Natural killer cell (primary cell): ENCODE measurements around the gene TMOD3. TPM values are rescaled to one million over a fixed set of nuclear protein-coding genes. Genes with fewer than 3 reads are reported as not detected.

Experiments
- ATAC-seq, 3 donors: fragments of 150-1000 bp in 2 of 3; fragments of 200-7000 bp in 1 of 3; cut with Tn5 transposase; 1 replicate in 1 of 3; 2 replicates in 2 of 3; pipeline ENCODE4 v1.10.0; 2021; ENCODE audit warnings: mild to moderate bottlenecking in 2 of 3, moderate library complexity in 2 of 3
- DNase-seq, 2 donors: peaks; one replicate each; pipeline versions ENCODE4 v3.0.0 to v3.0.0-alpha.2; 2013 to 2021; ENCODE audit warnings: mixed read lengths in 1 of 2
- H3K27ac ChIP-seq: one replicate; pipeline ENCODE4 v1.5.1; 2013; ENCODE audit warnings: mild to moderate bottlenecking, low read length
- H3K27me3 ChIP-seq: one replicate; pipeline ENCODE4 v1.6.1; 2013; ENCODE audit warnings: low read length; ENCODE audit not compliant: control insufficient read depth, insufficient read depth
- H3K36me3 ChIP-seq: one replicate; pipeline ENCODE4 v1.6.1; 2013; ENCODE audit warnings: low read length; ENCODE audit not compliant: control insufficient read depth, insufficient read depth
- H3K4me1 ChIP-seq: one replicate; pipeline ENCODE4 v1.6.1; 2013; ENCODE audit warnings: low read length; ENCODE audit not compliant: control insufficient read depth, insufficient read depth
- H3K4me3 ChIP-seq: one replicate; pipeline ENCODE4 v1.5.1; 2013; ENCODE audit warnings: low read length
- H3K9me3 ChIP-seq: one replicate; pipeline ENCODE4 v1.6.1; 2013; ENCODE audit warnings: low read length; ENCODE audit not compliant: control insufficient read depth, insufficient read depth
- H3K27ac Mint-ChIP-seq, 2 donors: one replicate each; pipeline ENCODE4 v1.8.0; 2022; ENCODE audit warnings: mild to moderate bottlenecking in 2 of 2, mixed read lengths in 2 of 2, moderate library complexity in 1 of 2
- H3K27me3 Mint-ChIP-seq, 2 donors: one replicate each; pipeline ENCODE4 v1.8.0; 2022; ENCODE audit warnings: low read depth in 2 of 2, mixed read lengths in 2 of 2
- H3K36me3 Mint-ChIP-seq: one replicate; pipeline ENCODE4 v1.8.0; 2022; ENCODE audit warnings: mixed read lengths
- H3K4me1 Mint-ChIP-seq, 2 donors: one replicate each; pipeline ENCODE4 v1.8.0; 2022; ENCODE audit warnings: mixed read lengths in 2 of 2
- H3K4me3 Mint-ChIP-seq: one replicate; pipeline ENCODE4 v1.8.0; 2022; ENCODE audit warnings: mild to moderate bottlenecking, moderate library complexity, mixed read lengths
- H3K9me3 Mint-ChIP-seq, 2 donors: one replicate each; pipeline ENCODE4 v1.8.0; 2022; ENCODE audit warnings: mixed read lengths in 2 of 2
- WGBS: methylation state at CpG from one replicate; pipeline ENCODE4 v1.1.7; 2013; ENCODE audit warnings: missing lambda C conversion rate; ENCODE audit not compliant: insufficient coverage; 5-methylcytosine and 5-hydroxymethylcytosine counted together
- intact Hi-C: fragments of 100-400 bp; cut with micrococcal nuclease; formaldehyde crosslinking; loops from one replicate; pipeline ENCODE4 v1.14.2; 2022
- total RNA-seq, 4 donors: library from RNA; stranded (reverse); fragments of 120-200 nt in 1 of 4; gene quantifications; one replicate each; pipeline versions ENCODE4 v1.2.3 to v1.2.4, GENCODE V29; 2013 to 2022
- TF ChIP-seq, protein P1 (sequence below): fragments of 200-600 bp; IDR thresholded peaks from one replicate; pipeline ENCODE4 v1.8.0; 2022; ENCODE audit warnings: antibody characterized with exemption

The TMOD3 gene
- total RNA-seq, 3 donors from 2014 or later (not counting 1 experiment from before 2014, with no cell fraction given): 56.5 to 72.3 (median 69.4) TPM

DNA sequence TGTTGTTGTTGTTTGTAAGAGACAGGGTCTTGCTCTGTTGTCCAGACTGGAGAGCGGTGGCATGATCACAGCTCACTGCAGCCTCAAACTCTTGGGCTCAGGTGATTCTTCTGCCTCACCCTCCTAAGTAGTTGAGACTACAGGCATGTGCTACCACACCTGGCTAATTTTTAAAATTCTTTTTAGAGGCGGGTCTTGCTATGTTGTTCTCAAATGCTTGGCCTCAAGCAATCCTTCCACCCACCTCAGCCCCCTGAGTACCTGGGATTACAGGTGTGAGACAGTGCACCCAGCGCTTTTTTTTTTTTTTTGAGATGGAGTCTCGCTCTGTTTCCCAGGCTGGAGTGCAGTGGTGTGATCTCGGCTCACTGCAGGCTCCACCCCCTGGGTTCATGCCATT is 46.7 kb downstream of the TMOD3 start:
- no peak for DNase-seq
- H3K27ac ChIP-seq: no peak overlapping the region
- H3K4me1 ChIP-seq: no peaks in the 10 kb centered on the region
- intact Hi-C loops: no loop called here
- H3K27me3 ChIP-seq: no peaks in the 10 kb centered on the region
- Mint-ChIP-seq H3K27ac (no peak overlapping the region), H3K9me3 (no peaks in the 10 kb centered on the region), H3K27me3 (no peaks in the 10 kb centered on the region), H3K4me3 (no peak overlapping the region), H3K36me3 (peaks cover 1% of the 10 kb centered on the region), H3K4me1 (peaks cover 14 to 34% of the 10 kb centered on the region in 2 donors)
- H3K36me3 ChIP-seq: peaks cover 22% of the 10 kb centered on the region
- no peaks in the 10 kb centered on the region for H3K9me3 ChIP-seq
- 100% methylated on average over 4 of the region's 5 CpGs for WGBS
- TF ChIP-seq, protein P1, sequence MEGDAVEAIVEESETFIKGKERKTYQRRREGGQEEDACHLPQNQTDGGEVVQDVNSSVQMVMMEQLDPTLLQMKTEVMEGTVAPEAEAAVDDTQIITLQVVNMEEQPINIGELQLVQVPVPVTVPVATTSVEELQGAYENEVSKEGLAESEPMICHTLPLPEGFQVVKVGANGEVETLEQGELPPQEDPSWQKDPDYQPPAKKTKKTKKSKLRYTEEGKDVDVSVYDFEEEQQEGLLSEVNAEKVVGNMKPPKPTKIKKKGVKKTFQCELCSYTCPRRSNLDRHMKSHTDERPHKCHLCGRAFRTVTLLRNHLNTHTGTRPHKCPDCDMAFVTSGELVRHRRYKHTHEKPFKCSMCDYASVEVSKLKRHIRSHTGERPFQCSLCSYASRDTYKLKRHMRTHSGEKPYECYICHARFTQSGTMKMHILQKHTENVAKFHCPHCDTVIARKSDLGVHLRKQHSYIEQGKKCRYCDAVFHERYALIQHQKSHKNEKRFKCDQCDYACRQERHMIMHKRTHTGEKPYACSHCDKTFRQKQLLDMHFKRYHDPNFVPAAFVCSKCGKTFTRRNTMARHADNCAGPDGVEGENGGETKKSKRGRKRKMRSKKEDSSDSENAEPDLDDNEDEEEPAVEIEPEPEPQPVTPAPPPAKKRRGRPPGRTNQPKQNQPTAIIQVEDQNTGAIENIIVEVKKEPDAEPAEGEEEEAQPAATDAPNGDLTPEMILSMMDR: no peak
- no peak for ATAC-seq
- H3K4me3 ChIP-seq: no peak overlapping the region

DNA sequence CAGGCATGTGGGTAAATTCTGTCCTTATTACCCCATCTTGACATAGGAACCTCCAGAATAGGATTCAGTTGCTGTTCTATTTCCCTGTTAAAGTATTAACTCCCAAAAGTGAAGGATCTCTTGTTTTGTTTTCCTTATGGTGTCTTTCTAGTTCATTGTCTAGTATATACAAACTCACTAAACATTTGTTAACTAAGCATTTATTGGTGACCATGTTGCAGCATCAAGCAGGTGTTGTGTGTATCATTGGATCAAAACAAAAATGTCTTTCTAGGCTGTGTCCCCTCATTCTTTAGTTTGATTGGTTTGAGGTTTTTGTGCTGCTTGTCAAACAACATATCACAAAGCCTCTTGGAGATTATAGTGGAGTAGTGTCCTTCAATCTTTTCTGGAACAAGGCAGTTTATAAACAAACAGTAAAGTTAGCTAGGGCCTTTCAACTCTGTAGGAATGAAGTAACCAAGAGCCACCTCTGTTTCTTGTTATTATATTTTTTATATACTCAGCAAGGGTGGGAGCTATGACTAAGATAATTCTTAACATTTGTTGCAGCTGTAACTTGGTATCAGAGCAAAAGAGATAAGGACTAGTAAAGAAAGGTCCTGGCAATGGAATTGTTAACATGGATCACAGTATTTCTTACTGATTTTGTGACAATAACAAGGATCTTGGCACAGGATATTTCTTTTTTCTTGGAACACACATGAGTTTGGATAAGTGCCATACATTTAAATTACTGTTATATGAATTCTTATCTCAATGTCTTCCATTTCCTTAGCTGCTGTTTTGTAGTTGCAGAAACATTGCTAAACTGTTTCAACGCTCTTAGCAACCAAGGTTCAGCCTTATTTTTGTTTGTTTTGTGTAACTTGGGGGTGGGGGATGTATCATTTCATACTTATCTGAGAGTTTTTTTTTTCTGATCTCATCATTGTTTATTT is 49.3 kb downstream of the TMOD3 start:
- TF ChIP-seq, protein P1: no peak
- no CpG with 5 or more reads among the region's 1 CpG for WGBS
- intact Hi-C loops: no loop called here
- no peak overlapping the region for H3K27ac ChIP-seq
- Mint-ChIP-seq H3K9me3 (no peaks in the 10 kb centered on the region), H3K27me3 (no peaks in the 10 kb centered on the region), H3K4me3 (no peak overlapping the region), H3K36me3 (no peaks in the 10 kb centered on the region), H3K4me1 (peaks cover 21 to 42% of the 10 kb centered on the region in 2 donors), H3K27ac (peak overlapping the region; percentile 73 to 78)
- no peaks in the 10 kb centered on the region for H3K27me3 ChIP-seq
- H3K4me3 ChIP-seq: no peak overlapping the region
- peaks cover 15% of the 10 kb centered on the region for H3K36me3 ChIP-seq
- peak in 1 of 2 donors; percentile 29 for DNase-seq
- no peaks in the 10 kb centered on the region for H3K4me1 ChIP-seq
- ATAC-seq: no peak
- no peaks in the 10 kb centered on the region for H3K9me3 ChIP-seq

DNA sequence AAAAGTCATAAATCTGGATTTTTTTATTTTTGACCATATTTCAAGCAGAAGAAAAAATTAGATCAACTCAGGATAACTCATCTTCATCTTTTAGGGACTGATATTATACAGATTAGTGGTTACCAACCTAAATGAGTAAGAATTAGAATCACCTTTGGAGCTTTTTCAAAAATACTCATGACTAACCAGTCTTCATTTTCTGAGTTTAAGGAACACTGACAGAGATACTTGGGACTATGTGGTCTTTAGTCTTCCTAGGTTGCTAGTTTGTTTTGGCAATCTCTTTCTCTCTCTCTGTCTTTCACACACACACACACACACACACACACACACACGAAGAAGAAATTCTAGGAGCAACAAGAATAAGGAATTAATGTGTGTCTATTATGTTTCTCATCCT is 50.1 kb downstream of the TMOD3 start:
- Histone ChIP-seq H3K36me3 (peaks cover 9% of the 10 kb centered on the region), H3K4me1 (no peaks in the 10 kb centered on the region), H3K27me3 (no peaks in the 10 kb centered on the region), H3K9me3 (no peaks in the 10 kb centered on the region), H3K27ac (no peak overlapping the region), H3K4me3 (no peak overlapping the region)
- Mint-ChIP-seq H3K27ac (peak overlapping the region; percentile 21 to 73), H3K4me3 (no peak overlapping the region), H3K27me3 (no peaks in the 10 kb centered on the region), H3K36me3 (no peaks in the 10 kb centered on the region), H3K4me1 (peaks cover 29 to 50% of the 10 kb centered on the region in 2 donors), H3K9me3 (no peaks in the 10 kb centered on the region)
- ATAC-seq (no peak), DNase-seq (no peak)
- intact Hi-C loops: no loop called here
- TF ChIP-seq, protein P1: no peak
- WGBS: no CpG with 5 or more reads among the region's 1 CpG
